Bladder microvascular endothelial cell (primary cell): ENCODE measurements around the gene LINS1. TPM values are rescaled to one million over a fixed set of nuclear protein-coding genes. Genes with fewer than 3 reads are reported as not detected.

Experiments used
- total RNA-seq: library from RNA; depleted of rRNA; stranded (reverse); fragments of >200 nt; gene quantifications from 2 replicates; pipeline ENCODE4 v1.2.3, GENCODE V29; 2014

LINS1 gene, protein sequence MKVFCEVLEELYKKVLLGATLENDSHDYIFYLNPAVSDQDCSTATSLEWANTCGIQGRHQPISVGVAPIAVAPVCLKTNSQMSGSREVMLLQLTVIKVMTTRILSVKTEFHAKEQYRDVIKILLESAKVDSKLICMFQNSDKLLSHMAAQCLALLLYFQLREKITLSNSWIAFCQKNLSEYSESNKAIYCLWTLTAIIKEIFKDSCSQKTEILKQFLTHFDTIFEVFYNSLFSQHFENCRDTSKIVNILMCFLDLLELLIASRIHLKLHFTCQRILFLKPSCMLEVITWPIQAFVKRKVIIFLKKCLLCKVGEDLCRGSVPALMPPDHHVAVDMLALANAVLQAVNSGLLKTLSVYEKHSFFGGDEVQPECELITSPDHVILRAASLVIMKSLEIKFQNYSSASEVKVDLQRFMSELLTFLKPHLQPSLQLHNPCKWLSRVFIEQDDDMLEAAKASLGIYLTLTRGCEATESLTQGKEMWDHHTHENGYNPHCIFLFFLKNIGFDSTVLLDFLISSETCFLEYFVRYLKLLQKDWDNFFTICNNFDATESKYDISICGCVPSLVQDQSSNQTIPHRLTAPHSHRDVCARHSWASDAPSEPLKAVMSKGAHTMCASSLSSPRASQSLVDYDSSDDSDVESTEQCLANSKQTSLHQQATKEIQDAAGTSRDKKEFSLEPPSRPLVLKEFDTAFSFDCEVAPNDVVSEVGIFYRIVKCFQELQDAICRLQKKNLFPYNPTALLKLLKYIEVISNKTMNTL
- 4.0 and 14.3 TPM in 2 replicates for total RNA-seq

DNA sequence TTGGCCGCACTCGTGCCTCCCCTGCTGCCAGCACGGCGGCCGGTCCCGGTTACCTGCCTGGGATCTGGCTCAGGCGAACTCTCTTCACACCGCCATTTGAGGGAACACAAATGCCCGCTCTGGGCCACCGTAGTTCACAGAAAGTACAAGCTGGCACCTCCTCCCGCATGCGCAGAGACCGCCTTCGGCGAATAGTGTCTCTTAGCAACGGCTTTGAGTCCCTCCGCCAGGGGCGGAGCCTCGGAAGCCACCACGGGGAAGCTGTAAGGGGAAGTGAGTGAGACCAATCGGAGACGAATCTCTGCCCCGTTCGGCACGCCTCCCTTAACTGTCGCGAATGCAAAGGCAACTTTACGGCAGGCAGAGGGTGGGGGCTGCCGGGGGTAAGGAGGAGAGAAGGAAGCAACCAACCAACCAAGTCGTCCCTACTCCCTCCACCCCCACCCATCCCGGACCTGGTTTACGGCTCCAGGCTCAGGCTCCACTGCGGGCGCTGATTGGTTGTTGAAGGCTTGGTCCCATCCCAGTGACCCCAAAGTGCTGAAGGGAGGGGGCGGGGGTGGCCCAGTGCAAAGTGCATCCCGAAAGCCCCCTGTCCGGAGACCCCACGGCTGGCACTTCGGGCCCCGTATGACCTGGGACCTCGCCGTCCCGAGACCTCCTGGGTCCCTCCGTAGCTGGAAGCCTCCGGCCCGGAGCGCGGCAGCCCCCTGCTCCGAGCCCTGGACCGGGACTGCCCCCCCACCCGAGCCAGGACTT is at the start of gene LINS1, which contains the start of gene ASB7:
LINS1 (minus strand) TSS at position 121 of the 759 bp plus-strand sequence. CDS start 21,342 bp downstream, outside the sequence.
ASB7 (plus strand) TSS at position 526 of the 759 bp plus-strand sequence. CDS start 9,628 bp downstream, outside the sequence.

DNA sequence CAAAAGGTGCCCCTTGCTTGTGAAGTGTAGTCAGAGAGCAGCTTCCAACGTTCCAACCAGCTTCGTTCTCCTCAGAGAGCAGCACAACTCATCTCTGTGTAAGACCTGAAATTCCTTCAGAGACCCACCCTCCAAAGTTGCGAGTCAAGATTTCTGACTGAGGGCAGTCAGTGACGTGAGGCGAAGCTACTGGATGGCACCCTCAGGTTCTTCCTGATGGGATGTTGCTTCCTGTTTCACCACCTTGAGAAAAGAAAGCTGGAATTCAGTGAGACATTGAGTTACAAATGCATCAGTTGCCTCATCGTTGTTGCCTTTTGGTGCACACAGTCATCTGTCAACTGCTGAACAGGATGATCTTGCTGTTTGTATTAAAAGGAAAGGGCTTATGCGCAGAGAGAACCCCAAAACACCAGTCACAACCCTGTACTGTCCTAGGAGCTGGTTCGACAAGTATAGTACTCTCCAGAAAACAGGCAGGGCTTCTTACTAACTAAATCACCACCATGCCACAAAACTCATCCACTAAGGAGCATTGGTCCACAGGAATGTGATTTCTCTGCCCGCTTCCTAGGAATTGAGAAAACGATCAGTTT is 73.1 kb downstream of the LINS1 start, which contains the start of gene CERS3:
CERS3 (minus strand) TSS at position 118 of the 596 bp plus-strand sequence. CDS start 27,101 bp downstream, outside the sequence.

Other genes with a start within 250 kb of the LINS1 start
- gene CERS3, start 73.2 kb downstream of the LINS1 start, total RNA-seq: not detected in 2 replicates
- 10.0 and 22.5 TPM in 2 replicates for gene ASB7, start 405 bp upstream of the LINS1 start, total RNA-seq